ENCODE results near the gene AJM1. TPM values are rescaled to one million over a fixed set of nuclear protein-coding genes. Genes with fewer than 3 reads are reported as not detected.

AJM1 gene
- total RNA-seq, 4 donors from 2014 or later: 2.0 to 3.9 (median 3.7) TPM

DNA sequence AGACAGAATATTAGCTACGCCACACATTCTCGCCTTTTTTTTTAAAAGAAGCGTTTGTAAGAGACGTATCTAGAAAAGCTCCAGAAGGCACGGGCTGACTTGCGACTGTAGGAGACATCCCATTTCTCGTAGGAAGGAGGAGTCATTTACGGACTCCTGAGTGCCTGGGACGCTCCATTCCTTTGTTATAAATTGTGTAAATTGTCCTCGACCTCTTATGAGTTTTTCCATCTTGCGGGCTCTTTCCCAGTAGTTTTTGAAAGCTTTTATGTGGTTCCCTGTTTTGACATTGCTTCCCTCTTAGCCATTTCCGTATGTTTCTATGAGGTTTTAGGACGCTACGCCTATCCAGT lies 33.5 kb upstream of the AJM1 start:
- no peak for DNase-seq (ENCODE audit: low spot score in 2 of 2)
- H3K27me3 ChIP-seq: no peaks in the 10 kb centered on the region
- peak overlapping the region in 2 of 4 donors; percentile 72 to 94 for H3K27ac ChIP-seq
- TF ChIP-seq, protein P1, sequence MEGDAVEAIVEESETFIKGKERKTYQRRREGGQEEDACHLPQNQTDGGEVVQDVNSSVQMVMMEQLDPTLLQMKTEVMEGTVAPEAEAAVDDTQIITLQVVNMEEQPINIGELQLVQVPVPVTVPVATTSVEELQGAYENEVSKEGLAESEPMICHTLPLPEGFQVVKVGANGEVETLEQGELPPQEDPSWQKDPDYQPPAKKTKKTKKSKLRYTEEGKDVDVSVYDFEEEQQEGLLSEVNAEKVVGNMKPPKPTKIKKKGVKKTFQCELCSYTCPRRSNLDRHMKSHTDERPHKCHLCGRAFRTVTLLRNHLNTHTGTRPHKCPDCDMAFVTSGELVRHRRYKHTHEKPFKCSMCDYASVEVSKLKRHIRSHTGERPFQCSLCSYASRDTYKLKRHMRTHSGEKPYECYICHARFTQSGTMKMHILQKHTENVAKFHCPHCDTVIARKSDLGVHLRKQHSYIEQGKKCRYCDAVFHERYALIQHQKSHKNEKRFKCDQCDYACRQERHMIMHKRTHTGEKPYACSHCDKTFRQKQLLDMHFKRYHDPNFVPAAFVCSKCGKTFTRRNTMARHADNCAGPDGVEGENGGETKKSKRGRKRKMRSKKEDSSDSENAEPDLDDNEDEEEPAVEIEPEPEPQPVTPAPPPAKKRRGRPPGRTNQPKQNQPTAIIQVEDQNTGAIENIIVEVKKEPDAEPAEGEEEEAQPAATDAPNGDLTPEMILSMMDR (IDR thresholded peaks at IDR 0.05): no peak
- TF ChIP-seq POLR2A (IDR thresholded peaks at IDR 0.05) (no peak), EP300 (IDR thresholded peaks at IDR 0.05) (no peak)
- WGBS, 2 donors: 5 to 8% methylated on average over 14 of the region's 14 CpGs
- H3K9me3 ChIP-seq: no peaks in the 10 kb centered on the region
- peaks cover 0 to 32% (median 0%) of the 10 kb centered on the region in 3 donors for H3K36me3 ChIP-seq
- H3K4me3 ChIP-seq: peak overlapping the region; percentile 78 to 95 (median 86)
- peaks cover 0 to 49% (median 23%) of the 10 kb centered on the region in 4 donors for H3K4me1 ChIP-seq

DNA sequence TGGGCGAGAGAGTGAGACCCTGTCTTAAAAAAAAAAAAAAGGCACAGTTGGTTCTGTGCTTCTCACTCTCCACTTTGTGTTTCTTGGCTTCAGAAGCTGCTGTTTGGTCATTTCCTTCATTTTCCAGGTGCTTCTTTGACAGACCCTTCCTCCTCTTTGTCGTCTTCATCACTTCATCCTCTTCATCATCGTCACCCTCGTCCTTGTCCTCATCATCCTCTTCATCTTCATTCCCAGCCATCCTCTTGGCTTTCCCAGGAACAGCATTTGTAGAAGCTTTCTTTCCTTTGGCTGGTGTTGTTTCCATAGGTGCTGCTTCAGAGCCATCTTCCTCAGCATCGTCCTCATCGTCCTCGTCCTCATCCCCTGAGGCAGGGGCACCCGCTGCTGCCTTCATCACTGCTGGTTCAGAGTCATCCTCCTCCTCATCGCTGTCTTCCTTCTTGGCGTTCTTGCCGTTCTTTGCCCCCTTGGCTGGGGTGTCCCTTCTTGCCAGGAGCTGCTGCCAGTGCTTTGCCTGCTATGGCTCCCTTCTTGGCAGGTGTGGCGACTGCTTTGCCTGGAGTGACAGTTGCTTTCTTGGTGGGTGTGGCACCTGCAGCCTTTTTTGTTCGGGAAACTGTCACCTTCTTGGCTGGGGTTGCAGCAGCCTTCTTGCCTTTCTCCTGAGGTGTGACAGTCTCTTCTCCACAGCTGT lies 27.4 kb upstream of the AJM1 start:
- no peak overlapping the region for H3K27ac ChIP-seq
- no peaks in the 10 kb centered on the region for H3K27me3 ChIP-seq
- WGBS, 2 donors: 88 to 93% methylated on average over 13 of the region's 13 CpGs
- peaks cover 0 to 39% (median 0%) of the 10 kb centered on the region in 3 donors for H3K36me3 ChIP-seq
- no peak for TF ChIP-seq EP300 (IDR thresholded peaks at IDR 0.05)
- TF ChIP-seq, protein P1 (IDR thresholded peaks at IDR 0.05): no peak
- no peak for TF ChIP-seq POLR2A (IDR thresholded peaks at IDR 0.05)
- H3K4me3 ChIP-seq: no peak overlapping the region
- no peaks in the 10 kb centered on the region for H3K9me3 ChIP-seq
- DNase-seq (ENCODE audit: low spot score in 2 of 2): no peak
- H3K4me1 ChIP-seq: peaks cover 0 to 22% (median 5%) of the 10 kb centered on the region in 4 donors

DNA sequence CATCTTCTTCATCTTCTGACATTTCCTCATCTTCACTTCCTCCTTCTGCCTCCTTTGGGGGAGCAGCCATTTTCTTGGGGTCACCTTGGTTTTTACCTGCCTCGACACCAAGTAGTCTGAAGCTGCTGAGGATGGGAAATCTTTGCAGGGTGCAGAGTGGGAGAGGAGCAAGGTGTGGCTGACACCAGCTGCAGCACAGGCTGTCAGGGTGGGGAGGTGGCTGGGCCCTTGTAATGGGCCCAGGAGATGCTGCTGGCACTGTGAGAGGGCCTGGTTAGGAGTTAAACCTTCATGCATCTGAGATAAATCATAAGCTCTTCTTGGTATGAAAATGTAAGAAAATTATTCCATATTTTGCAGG lies 26.9 kb upstream of the AJM1 start:
- 0 to 34% methylated on average over 1 of the region's 1 CpG for WGBS, 2 donors
- peaks cover 0 to 39% (median 0%) of the 10 kb centered on the region in 3 donors for H3K36me3 ChIP-seq
- peaks cover 0 to 16% (median 2%) of the 10 kb centered on the region in 4 donors for H3K4me1 ChIP-seq
- no peak overlapping the region for H3K27ac ChIP-seq
- DNase-seq (ENCODE audit: low spot score in 2 of 2): no peak
- no peaks in the 10 kb centered on the region for H3K27me3 ChIP-seq
- no peak for TF ChIP-seq EP300 (IDR thresholded peaks at IDR 0.05)
- no peak for TF ChIP-seq POLR2A (IDR thresholded peaks at IDR 0.05)
- TF ChIP-seq, protein P1 (IDR thresholded peaks at IDR 0.05): no peak
- H3K4me3 ChIP-seq: no peak overlapping the region
- no peaks in the 10 kb centered on the region for H3K9me3 ChIP-seq

DNA sequence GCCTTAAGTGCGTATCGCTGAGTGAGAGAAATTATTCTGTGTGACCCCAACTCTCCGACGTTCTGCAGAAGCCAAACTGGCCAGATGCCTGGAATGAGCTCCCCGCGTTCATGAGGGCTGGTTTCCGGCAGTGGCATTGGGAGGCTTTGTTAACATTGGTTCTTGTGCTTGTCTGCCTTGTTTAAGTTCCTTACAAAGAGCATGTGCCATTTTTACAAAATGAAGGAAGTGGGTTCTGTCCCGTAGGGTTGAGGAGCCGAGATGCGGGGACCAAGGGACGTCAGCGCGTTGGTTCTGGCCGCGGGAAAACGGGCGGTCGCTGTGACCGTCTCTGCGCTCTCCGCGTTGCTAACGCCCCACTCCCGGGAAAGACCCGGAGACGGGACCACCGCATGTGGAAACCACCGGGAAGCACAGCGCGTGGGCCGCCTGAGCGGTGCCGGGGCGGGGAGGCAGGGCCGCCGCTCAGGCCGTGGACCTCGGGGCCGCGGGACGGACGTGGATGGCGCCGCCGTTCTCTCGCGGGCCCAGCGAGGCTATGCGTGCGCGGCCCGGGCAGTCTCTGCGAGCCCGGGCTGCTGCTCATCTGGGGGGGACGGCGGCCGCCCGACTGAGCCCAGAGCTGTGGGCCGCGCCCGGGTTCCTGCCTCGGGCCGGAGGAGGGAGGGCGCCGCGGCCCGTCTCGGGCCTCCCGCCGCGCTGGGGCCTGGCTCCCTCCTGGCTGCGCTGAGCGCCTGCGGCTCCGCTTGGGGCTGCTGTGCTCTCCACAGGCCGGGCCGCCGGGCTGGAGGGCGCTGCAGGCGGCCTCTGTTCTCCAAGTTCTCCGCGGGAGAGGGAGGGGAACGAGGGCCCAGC lies 21.1 kb upstream of the AJM1 start:
- WGBS, 2 donors: 23 to 32% methylated on average over 24 to 32 of the region's 83 CpGs
- peak overlapping the region in 3 of 4 donors; percentile 6 to 61 (median 15) for H3K27ac ChIP-seq
- peaks cover 0 to 18% (median 5%) of the 10 kb centered on the region in 4 donors for H3K4me1 ChIP-seq
- DNase-seq (ENCODE audit: low spot score in 2 of 2): no peak
- TF ChIP-seq EP300 (IDR thresholded peaks at IDR 0.05): no peak
- no peak for TF ChIP-seq POLR2A (IDR thresholded peaks at IDR 0.05)
- TF ChIP-seq, protein P1 (IDR thresholded peaks at IDR 0.05): no peak
- H3K4me3 ChIP-seq: peak overlapping the region; percentile 12 to 50 (median 34)
- H3K27me3 ChIP-seq: no peaks in the 10 kb centered on the region
- peaks cover 0 to 36% (median 0%) of the 10 kb centered on the region in 3 donors for H3K36me3 ChIP-seq
- no peaks in the 10 kb centered on the region for H3K9me3 ChIP-seq
